NCI-H2196 (cell line): Measurements from ENCODE around the gene ANTKMT.

Source experiments
- DNase-seq: peaks from one replicate; lab custom pipeline; 2025; ENCODE audit not compliant: unreplicated experiment; lab: John Stamatoyannopoulos, UW

ANTKMT gene, protein sequence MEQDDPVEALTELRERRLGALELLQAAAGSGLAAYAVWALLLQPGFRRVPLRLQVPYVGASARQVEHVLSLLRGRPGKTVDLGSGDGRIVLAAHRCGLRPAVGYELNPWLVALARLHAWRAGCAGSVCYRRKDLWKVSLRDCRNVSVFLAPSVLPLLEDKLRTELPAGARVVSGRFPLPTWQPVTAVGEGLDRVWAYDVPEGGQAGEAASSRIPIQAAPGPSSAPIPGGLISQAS

DNA sequence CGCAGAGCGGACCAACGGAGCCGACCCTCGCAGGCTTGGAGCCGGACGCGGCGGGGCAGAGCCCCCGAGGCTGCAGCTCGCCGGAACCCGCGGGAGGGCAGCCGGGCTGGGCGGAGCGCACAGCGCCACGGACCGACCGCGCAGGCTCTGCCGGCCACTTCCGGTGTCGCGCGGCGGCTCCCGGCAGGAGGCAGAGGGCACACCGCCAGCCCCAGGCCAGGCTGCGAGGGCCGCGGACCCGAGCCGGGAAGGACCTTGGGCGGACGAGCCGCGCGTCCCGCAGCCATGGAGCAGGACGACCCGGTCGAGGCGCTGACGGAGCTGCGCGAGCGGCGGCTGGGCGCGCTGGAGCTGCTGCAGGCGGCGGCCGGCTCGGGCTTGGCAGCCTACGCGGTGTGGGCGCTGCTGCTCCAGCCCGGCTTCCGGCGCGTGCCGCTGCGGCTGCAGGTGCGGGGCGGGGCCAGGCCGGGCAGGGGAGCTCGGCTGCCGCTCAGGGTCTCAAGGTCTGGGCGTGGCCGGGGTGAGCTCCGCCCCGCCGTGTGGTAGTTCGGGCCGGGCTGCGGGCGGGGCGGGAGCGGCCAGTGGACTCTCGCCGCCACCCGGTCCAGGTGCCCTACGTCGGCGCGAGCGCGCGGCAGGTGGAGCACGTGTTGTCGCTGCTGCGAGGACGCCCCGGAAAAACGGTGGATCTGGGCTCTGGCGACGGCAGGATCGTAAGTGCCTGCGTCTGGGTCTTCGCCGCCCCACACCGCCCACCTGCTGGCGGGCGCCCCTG is at the start of gene ANTKMT:
Gene ANTKMT, plus strand, starts transcription at position 157 of the 775 bp plus-strand sequence. Its CDS starts 129 bp downstream, at position 286.
- peak; percentile 97 for DNase-seq

DNA sequence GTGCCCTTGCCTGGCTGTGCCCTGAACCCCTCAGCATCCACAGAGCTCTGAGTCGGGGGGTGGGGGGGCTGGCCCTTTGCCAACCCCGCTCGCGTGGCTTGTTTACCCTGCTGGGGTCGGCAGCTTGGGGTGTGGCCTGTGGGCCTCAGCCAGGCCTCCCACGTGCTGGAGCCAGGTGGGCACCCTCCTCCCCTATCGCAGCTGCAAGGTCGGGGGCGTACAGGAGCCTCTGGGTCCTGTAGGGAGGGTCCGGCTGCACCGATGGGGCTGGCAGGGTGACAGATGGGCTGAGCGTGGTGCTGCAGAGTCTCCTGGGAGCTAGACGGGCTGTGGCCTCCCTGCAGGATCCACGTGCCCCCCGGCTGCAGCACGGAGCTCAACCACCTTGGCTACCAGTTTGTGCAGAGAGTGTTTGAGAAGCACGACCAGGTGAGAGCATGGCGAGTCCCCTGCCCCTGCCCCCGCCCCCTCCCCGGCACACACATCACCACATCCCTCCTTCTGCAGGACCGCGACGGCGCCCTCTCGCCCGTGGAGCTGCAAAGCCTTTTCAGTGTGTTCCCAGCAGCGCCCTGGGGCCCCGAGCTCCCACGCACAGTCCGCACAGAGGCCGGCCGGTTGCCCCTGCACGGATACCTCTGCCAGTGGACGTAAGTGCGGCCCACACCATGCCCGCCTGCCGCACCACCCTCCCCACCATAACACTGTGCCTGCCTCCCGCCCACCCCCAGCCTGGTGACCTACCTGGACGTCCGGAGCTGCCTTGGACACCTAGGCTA is 49.4 kb upstream of the ANTKMT start:
- DNase-seq, result no peak

DNA sequence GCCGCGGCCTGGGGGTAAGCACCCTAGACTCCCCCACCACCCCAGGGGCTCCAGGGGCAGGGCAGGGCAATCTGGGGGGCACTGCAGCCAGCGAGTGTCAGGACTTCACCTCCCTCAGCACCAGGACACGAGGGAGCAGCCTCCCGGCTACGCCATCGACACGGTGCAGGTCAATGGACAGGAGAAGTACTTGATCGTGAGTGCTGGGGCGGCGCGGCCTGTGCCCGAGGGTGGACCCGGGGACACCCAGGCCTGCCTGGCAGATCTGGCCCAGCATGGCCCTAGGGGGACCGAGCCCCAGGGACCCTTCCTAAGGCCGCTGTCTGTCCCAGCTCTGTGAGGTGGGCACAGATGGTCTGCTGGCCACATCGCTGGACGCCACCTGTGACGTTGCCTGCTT is 48.6 kb upstream of the ANTKMT start:
- no peak for DNase-seq

DNA sequence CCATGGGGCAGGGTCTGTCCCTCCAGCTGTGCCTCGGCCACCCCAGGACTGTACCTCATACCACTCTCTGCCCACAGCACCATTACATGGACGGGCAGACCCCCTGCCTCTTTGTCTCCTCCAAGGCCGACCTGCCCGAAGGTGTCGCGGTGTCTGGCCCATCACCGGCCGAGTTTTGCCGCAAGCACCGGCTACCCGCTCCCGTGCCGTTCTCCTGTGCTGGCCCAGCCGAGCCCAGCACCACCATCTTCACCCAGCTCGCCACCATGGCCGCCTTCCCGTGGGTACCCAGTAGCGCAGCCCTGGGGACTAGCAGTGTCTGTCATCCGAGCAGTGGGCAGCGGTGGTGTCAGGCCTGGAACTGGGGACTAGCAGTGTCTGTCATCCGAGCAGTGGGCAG is 48.1 kb upstream of the ANTKMT start:
- DNase-seq, result no peak

DNA sequence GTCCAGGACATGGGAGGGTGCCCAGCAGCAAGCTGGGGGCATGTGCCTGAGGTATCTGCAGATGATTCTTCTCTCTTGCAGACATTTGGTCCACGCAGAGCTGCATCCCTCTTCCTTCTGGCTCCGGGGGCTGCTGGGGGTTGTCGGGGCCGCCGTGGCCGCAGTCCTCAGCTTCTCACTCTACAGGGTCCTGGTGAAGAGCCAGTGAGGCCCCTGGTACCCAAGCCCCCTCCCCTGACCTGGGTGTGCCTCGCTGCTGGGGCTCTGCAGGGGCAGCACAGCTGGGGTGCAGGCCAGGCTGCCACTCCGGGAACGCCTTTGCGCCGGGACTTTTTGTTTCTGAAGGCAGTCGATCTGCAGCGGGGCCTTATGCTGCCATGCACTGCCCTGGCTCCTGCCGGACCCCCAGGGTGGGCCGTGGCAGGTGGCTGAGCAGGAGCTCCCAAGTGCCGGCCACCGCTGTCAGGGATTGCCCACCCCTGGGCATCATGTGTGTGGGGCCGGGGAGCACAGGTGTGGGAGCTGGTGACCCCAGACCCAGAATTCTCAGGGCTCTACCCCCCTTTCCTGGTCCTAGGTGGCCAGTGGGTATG is 47.5 kb upstream of the ANTKMT start:
- no peak for DNase-seq

DNA sequence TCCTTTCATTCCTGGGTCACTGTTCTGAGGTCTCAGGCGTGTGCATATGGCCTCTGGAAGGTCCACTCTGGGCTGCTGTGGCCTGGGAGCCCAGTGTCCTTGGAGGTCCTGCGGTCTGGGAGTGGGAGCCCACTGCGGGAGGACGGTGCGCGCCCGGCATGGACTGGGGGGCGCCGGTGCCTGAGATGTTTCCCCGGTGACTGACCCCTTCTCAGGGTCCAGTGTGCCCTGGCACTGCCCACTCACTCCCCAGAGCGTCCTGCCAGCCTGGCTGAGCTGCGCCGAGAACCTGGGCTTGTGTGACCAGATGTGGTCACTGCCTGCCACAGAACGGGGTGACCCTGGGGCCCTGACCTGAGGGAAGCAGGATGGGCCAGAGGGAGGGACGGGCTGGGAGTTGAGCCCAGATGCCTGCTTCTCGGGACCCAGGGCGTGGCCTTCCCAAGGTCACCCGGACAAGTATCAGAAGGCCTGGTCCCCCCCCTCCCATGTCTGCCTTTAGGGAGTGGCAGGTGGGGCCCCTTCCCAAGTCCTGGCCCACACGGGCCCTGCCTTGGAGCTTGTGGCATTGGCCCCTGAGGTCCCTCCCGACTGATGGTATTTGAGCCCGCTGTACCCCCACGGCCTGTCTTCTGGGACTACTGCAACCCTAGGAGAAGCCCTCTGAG is 46.6 kb upstream of the ANTKMT start:
- DNase-seq, result no peak

DNA sequence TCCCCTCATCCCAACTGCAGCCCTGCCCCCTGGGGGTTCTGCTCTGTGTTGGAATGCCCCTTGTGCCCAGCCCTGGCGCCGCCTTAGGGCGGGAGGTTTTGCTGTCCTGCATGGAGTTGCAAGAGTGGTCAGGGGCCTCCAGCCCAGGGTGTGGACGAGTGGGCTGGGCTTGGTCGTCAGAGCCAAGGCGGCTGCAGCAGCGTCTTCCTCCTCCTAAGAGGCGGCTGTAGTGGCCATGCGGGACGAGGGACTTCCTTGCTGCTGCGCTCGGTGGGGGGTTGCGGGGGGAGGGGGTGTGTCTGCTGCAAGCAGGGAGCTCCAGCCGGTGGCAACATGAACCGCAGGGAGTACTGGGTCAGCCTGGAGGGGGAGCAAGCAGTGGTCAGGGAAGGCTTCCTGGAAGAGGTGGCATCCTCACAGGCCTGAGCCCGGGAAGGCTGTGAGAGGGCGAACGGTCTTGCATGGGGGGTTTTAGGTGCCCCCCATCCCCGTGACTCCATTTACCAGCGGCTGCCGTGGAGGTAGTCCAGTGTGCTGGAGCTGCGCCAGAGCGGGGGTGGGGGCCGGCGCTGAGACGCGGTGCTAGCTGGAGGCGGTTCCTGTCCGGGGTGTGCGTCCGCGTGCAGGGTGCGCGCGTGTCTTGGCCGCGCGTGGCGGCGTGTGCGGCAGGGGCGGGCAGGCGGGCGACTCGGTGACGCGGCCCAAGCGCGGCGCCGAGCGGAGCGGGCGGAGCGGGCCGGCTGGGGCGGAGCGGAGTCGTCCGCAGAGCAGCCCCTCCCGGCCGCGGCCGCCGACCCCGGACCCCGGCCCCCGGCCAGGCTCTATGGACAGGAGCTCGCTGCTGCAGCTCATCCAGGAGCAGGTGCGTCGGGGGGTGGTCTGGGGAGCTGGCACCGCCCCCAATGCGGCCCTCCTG is 45.7 kb upstream of the ANTKMT start, which contains the start of gene RHBDL1:
Gene RHBDL1, plus strand, starts transcription at position 704 of the 916 bp plus-strand sequence. Its CDS starts 120 bp downstream, at position 824.
- no peak for DNase-seq

DNA sequence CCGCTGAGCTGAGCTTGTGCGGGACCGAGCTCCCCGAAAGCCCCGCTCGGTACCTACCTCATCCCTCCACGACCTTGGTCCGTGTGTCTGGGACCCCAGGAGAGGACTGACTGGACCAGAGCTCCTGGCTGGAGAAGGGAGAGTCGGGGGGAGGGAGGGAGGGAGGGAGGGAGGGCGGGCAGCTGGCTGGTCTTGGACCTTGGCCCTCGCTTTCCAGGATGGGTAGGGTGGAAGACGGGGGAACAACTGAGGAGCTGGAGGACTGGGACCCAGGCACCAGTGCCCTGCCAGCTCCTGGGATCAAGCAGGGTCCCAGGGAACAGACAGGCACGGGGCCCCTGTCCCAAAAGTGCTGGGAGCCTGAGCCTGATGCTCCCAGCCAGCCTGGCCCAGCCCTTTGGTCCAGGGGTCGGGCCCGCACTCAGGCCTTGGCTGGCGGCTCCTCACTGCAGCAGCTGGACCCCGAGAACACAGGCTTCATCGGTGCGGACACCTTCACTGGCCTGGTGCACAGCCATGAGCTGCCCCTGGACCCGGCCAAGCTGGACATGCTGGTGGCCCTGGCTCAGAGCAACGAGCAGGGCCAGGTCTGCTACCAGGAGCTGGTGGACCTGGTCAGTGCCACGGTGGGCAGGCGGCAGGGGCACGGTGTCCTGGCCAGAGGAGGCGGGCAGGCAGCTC is 44.9 kb upstream of the ANTKMT start:
- DNase-seq, result no peak

DNA sequence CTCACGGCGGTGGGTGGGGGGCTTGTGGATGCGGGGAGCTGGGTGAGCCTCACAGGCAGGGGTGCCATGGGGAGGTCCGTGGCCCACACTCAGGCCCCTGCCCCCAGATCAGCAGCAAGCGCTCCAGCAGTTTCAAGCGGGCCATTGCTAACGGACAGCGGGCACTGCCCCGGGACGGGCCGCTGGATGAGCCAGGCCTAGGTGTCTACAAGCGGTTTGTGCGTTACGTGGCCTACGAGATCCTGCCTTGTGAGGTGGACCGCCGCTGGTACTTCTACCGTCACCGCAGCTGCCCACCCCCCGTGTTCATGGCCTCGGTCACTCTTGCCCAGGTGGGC is 44.4 kb upstream of the ANTKMT start:
- no peak for DNase-seq

DNA sequence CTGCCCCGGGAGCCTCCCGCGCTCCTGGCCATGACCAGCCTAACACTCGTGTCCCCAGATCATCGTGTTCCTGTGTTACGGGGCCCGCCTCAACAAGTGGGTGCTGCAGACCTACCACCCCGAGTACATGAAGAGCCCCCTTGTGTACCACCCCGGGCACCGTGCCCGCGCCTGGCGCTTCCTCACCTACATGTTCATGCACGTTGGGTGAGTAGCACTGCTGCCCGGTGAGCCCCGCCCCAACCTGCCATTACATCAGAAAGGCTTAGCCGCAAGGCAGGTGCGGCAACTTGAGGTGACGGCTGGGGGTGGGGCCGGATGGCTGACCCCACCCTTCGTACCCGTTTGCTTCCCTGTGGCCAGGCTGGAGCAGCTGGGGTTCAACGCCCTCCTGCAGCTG is 44.0 kb upstream of the ANTKMT start:
- peak; percentile 85 for DNase-seq

DNA sequence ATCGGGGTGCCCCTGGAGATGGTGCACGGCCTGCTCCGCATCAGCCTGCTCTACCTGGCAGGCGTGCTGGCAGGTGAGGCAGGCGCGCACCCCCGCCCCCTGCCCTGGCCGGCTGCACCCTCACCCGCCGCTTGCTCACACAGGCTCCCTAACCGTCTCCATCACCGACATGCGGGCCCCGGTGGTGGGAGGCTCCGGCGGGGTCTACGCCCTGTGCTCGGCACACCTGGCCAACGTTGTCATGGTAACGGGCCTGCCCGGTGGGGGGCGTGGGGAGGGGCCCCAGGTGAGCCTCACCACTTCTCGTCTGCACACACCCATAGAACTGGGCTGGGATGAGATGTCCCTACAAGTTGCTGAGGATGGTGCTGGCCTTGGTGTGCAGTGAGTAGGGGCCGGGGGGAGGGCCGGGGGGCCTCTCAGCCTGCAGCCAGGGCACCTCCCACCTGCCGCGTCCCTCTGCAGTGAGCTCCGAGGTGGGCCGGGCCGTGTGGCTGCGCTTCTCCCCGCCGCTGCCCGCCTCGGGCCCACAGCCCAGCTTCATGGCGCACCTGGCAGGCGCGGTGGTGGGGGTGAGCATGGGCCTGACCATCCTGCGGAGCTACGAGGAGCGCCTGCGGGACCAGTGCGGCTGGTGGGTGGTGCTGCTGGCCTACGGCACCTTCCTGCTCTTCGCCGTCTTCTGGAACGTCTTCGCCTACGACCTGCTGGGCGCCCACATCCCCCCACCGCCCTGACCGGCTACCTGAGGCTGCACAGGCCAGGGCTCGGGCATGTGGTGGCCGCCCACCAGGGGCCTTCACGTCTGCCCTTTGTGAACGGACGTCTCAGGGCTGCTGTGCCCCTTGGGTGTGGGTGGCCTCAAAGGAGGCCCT is 43.4 kb upstream of the ANTKMT start:
- peak; percentile 56 for DNase-seq

DNA sequence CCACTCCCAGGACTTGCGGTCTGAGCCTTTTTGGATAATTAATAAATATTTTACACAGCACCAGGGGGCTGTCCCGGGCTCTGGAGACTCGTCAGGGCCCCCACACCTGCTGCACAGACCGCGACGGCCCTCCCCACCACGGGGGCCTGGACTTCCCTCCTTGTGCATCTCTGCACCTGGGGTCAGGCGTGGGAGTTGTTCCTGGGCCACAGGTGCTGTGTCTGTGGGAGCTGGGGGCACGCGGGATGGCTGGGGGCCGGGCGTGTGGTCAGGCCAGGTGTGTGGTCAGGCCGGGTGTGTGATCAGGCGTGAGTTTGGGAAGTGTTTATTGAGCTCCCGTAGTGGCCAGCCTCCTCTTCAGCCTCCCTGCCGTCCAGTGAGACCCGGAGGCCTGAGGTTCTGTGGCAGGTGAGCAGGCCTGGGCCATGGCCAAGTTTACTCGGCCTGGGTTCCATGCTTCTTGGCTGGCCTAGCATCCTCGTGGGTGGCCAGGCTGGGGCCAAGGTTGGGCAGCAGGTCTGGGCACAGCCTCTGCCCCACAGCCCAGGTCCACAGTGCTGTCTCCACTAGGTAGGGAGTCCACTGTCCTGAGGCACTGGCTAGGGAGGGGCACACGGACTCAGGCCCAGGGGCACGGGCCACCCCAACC is 42.6 kb upstream of the ANTKMT start:
- peak; percentile 46 for DNase-seq

DNA sequence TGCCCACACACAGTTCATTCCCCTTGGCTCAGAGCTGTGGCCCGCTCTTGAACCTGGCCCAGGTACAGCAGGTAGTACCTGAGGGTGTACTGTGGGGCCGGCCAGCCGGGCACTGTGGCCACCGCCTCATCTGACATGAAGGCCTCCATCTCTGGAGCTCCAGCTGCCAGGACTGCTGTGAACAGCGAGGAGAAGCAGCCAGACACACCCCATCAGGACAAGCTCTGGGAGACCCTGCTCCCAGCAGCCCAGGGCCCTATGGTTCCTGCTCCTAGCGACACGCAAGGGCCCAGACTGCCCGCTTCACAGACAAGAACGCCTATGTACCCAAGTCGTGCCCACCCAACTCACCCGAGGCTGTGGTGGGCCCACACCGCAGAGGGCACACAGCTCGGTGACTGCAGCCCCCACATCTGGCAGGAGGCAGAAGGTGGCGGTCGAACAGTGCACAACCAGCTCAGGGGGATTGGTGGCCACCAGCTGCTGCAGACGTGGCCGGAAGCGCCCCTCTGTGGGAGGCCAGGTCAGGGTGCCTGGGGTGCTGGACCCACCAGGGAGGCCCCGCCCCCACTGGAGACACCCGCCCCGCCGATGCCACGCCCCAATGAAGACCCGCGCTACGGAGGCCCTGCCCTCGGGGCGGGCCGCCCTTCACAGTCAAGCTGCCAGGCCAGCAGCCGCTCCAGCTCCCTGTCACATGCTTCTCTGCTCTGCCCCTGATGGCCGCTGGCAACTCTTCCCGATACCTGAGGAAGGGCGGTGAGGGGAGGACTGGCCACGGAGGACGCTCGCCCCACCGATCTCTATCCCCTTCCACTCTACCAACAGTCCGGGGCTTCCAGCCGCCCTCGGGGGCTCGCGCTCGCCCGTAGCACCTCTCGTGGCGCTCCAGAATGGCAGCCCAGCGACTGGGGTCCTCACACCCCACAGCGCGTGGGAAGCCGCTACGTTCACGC is 41.8 kb upstream of the ANTKMT start:
- peak; percentile 91 for DNase-seq

DNA sequence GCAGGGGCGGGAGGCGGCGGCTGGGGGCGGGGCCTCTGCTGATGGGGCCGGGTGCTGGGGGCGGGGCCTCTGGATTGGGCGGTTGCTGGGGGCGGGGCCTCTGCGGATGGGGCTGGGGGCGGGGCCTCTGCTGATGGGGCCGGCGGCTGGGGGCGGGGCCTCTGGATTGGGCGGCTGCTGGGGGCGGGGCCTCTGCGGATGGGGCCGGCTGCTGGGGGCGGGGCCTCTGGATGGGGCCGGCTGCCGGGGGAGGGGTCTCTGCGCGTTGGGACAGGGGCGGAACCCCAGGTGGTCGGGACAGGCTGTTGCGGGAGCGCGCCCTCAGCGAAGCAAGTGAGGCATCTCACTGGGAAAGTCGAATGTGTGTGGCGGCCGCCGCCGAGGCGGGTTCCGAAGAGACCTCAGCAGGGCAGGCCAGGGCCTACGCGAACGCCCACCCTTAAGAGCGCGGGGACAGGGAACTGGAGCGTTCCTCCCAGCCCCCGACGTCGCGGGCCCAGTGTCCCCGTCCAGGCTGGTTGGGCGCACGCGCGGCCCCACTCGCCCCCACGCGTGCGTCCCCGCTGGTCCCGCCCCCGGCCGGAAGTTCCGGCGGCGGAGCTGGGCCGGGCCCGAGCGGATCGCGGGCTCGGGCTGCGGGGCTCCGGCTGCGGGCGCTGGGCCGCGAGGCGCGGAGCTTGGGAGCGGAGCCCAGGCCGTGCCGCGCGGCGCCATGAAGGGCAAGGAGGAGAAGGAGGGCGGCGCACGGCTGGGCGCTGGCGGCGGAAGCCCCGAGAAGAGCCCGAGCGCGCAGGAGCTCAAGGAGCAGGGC is 40.9 kb upstream of the ANTKMT start, which contains the start of gene STUB1:
Gene STUB1, plus strand, starts transcription at position 597 of the 811 bp plus-strand sequence. Its CDS starts 116 bp downstream, at position 713.
- DNase-seq, result peak; percentile 86

DNA sequence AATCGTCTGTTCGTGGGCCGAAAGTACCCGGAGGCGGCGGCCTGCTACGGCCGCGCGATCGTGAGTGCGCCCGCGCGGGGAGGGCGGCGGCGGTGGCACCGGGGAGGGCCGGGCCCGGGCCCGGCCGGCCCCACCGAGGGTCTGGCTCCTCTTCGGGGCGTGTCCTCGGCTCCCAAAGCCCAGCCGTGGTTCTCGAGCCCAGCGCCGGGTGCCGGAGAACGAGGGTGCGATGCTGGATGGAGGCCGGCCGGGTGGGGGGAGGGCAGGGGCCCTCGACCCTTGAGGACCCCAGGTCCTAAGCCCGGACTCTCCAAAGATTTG is 40.4 kb upstream of the ANTKMT start:
- no peak for DNase-seq
